Activated CD4-positive, alpha-beta T cell treated with anti-CD3 and anti-CD28 coated beads for 36 hours (primary cell): ENCODE data around the gene FAM162B. TPM values are rescaled to one million over a fixed set of nuclear protein-coding genes. Genes with fewer than 3 reads are reported as not detected.
"Not testable (repeated sequence)": the region's sequence is repeated elsewhere in the genome, so short reads cannot be mapped to it uniquely, and the experiment has no call there.

ENCODE experiments used
- ATAC-seq: fragments of 200-7000 bp; cut with Tn5 transposase; one replicate; pipeline ENCODE4 v1.10.0; 2021; ENCODE audit warnings: mild to moderate bottlenecking, moderate library complexity
- CTCF ChIA-PET: fragments of 350-600 bp; sonication (Branson Sonifier 250); formaldehyde crosslinking; loops from one replicate; lab custom pipeline; 2021; ENCODE audit warnings: antibody characterized with exemption; lab: Charles Lee
- POLR2A ChIA-PET: fragments of 350-600 bp; sonication (Branson Sonifier 250); formaldehyde crosslinking; loops from one replicate; lab custom pipeline; 2021; ENCODE audit warnings: antibody characterized with exemption, inconsistent platforms; lab: Charles Lee
- DNase-seq: peaks from one replicate; pipeline ENCODE4 v3.0.0-alpha.2; 2020
- H3K27ac Mint-ChIP-seq: one replicate; pipeline ENCODE4 v1.8.0; 2021; ENCODE audit warnings: mixed read lengths
- H3K27me3 Mint-ChIP-seq: one replicate; pipeline ENCODE4 v1.8.0; 2021; ENCODE audit warnings: mixed read lengths
- H3K36me3 Mint-ChIP-seq: one replicate; pipeline ENCODE4 v1.8.0; 2021; ENCODE audit warnings: low read depth, mixed read lengths
- H3K4me1 Mint-ChIP-seq: one replicate; pipeline ENCODE4 v1.8.0; 2021; ENCODE audit warnings: mixed read lengths
- H3K4me3 Mint-ChIP-seq: one replicate; pipeline ENCODE4 v1.8.0; 2021; ENCODE audit warnings: mild to moderate bottlenecking, moderate library complexity, mixed read lengths
- H3K9me3 Mint-ChIP-seq: one replicate; pipeline ENCODE4 v1.8.0; 2021; ENCODE audit warnings: low read depth, mixed read lengths
- intact Hi-C, 2 experiments: fragments of 100-400 bp; cut with DNase I in 1 of 2; cut with micrococcal nuclease in 1 of 2; formaldehyde crosslinking; loops; one replicate each; pipeline versions ENCODE4 v1.14.2 to v1.15.1; 2022 to 2024; cut with DNase I, micrococcal nuclease
- total RNA-seq, 2 experiments: library from RNA; stranded (reverse); gene quantifications; one replicate each; pipeline ENCODE4 v1.2.3, GENCODE V29; 2021

FAM162B gene
- total RNA-seq, 2 experiments from 2014 or later, result not detected

DNA sequence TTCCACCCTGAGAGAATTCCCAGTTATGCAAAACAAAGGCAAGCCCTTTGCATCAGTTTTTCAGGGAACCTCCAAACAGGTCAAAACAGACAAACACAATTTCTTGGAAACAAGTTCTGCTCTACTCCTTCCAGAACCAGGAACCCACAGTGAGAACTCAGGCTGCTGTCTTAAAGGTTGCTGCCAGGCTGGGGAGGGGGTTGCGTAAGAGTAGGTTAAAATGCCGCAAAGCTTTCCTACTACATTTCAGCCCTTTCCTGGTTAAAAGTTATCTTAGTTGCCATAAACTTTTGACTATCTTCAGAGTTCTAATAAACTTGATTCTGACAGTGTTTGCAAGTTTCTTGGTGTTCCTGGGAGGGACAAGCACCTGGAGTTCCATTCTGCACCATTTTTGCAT lies 50.8 kb downstream of the FAM162B start:
- no peak for DNase-seq
- no peak for ATAC-seq
- intact Hi-C loops, result no loop called here
- ChIA-PET CTCF (interaction anchor here (0.6 kb wide), 1 partner anchor 97 kb away, joined by 3 read pairs; no protein-coding TSS in a partner anchor), POLR2A (no interaction called here)
- Mint-ChIP-seq H3K27ac (no peak overlapping the region), H3K4me3 (no peak overlapping the region), H3K9me3 (no peaks in the 10 kb centered on the region), H3K4me1 (peaks cover 17% of the 10 kb centered on the region), H3K27me3 (no peaks in the 10 kb centered on the region), H3K36me3 (peaks cover 44% of the 10 kb centered on the region)

DNA sequence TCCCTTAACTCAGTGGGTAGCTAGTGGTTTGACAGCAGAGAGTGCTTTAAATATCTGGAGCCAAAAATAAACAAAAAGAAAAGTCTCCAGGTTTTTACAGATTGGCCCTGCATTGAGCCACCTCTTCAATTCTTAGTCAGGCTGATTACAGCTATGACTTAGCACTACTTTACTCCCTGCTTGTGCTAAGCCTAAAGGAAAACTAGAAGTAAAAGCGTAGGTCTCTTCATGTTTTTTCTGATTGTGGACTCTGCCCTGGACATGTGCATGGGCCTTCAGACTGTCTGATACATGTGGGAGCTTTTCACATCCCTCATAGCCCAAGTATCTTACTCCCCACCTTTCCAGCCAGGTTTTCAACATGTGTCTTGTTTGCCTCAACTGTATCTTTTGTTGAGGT lies 51.2 kb downstream of the FAM162B start:
- H3K4me1 Mint-ChIP-seq, result peaks cover 17% of the 10 kb centered on the region
- ATAC-seq (no peak), DNase-seq (no peak)
- H3K36me3 Mint-ChIP-seq, result peaks cover 44% of the 10 kb centered on the region
- no peaks in the 10 kb centered on the region for H3K9me3 Mint-ChIP-seq
- intact Hi-C loops, result no loop called here
- no peaks in the 10 kb centered on the region for H3K27me3 Mint-ChIP-seq
- H3K4me3 Mint-ChIP-seq, result no peak overlapping the region
- no peak overlapping the region for H3K27ac Mint-ChIP-seq
- CTCF ChIA-PET, result no interaction called here
- POLR2A ChIA-PET, result no interaction called here

DNA sequence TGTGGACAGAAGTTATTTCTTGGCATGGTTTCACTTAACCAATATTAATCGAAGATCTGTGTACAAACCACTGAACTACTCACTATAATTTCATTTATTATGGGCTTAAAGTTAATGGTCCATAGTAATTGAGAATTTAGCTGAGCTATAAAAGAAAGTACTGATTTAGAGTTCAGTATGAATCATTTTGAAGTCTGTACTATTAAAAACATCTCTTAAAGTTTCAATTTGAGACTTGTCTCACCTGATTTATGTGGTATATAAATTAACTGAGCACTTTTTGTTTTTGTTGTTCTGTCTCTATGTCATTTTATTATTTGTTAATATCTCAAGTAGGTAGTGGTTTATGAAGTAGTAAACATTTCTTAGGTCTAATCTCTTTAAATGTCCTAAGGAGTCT lies 59.6 kb downstream of the FAM162B start:
- ATAC-seq (no peak), DNase-seq (no peak)
- ChIA-PET CTCF (interaction anchor here (1.3 kb wide), 1 partner anchor 11 kb away, joined by 3 read pairs; no protein-coding TSS in a partner anchor), POLR2A (no interaction called here)
- intact Hi-C loops, result no loop called here
- Mint-ChIP-seq H3K4me3 (no peak overlapping the region), H3K27me3 (no peaks in the 10 kb centered on the region), H3K4me1 (peaks cover 4% of the 10 kb centered on the region), H3K36me3 (peaks cover 36% of the 10 kb centered on the region), H3K9me3 (no peaks in the 10 kb centered on the region), H3K27ac (no peak overlapping the region)

DNA sequence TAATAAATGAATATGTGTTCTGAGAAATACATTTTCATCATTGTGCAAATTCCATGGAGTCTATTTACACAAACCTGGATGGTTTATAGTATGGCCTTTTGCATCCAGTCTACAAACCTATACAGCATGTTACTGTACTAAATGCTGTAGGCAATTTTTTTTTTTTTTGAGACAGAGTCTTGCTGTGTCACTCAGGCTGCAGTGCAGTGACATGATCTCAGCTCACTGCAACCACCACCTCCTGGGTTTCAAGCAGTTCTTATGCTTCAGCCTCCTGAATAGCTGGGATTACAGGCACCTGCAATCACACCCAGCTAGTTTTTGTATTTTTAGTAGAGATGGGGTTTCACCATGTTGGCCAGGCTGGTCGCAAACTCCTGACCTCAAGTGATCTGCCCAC lies 61.6 kb downstream of the FAM162B start:
- H3K27ac Mint-ChIP-seq, ATAC-seq, H3K9me3 Mint-ChIP-seq, DNase-seq, H3K27me3 Mint-ChIP-seq, POLR2A ChIA-PET, intact Hi-C loops, H3K4me1 Mint-ChIP-seq, H3K4me3 Mint-ChIP-seq: not testable (repeated sequence)
- H3K36me3 Mint-ChIP-seq, result peaks cover 43% of the 10 kb centered on the region
- CTCF ChIA-PET, result interaction anchor here (0.6 kb wide), 1 partner anchor 52 kb away, joined by 3 read pairs; no protein-coding TSS in a partner anchor

Other genes starting within 250 kb of the FAM162B start
- not detected for gene TRAPPC3L, start 220.0 kb downstream of the FAM162B start, total RNA-seq
- gene CALHM4, start 212.0 kb downstream of the FAM162B start, total RNA-seq, result not detected
- 10 to 100 TPM; 40.0 to 65.4 TPM for gene RWDD1, start 194.2 kb downstream of the FAM162B start, total RNA-seq
- gene RSPH4A, start 149.2 kb downstream of the FAM162B start, total RNA-seq, result under 1 TPM in 1 of 2 experiments, not detected in 1; 0.11 TPM
- 10 to 100 TPM; 22.6 to 25.5 TPM for gene ZUP1, start 97.0 kb downstream of the FAM162B start, total RNA-seq
- 10 to 100 TPM; 10.4 to 13.6 TPM for gene KPNA5, start 84.5 kb downstream of the FAM162B start, total RNA-seq
- gene GPRC6A, start 63.4 kb upstream of the FAM162B start, total RNA-seq, result not detected
- not detected for gene RFX6, start 111.5 kb upstream of the FAM162B start, total RNA-seq